ENCODE measurements around the gene MIOX.

Gene MIOX

DNA sequence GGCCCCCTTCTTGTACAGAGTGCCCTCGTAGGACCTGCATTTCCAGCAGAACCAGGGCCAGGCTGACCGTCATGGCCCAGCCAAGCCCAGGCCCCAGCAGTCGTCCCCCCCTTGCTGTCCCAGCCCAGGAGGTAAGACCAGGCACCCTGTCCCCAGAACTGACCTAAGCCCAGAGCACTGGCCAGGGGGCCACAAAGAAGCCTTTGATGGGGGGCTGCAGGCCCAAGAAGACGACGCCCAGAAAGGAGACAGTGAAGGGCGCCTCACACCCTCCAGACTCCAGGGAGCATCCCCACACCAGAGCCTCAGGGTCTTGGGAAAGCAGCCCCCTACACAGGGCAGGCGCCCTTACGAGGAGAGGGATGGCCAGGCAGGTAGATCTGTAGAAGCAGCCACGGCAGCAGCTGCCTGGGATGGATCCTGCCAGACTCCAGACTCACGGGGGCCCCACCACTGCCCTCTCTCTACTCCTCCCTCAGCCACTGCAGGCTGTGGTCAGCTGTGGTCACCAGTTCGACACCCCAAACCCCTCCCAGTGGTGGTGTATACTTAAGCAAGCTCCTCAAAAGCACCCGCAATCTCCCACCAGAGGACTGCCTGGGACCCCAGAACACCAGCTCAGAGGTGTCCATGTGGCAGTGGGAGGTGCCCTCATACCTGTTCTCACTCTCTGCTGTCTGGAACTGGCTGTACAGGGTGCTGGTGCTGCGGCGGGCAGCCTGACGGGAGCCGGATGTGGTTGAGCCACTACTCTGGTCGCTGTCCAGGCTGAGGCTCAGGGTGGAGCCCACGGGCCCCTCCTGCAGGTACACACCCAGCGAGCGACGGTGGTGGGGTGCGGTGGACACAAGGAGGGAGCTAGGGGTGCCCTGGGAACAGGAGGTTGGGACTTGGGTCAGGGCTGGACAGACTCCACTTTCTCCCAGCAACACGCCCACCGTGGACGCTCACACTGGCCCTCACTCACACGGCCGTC lies 38.8 kb upstream of the MIOX start:
- intact Hi-C loops (cut with DNase I): no loop called here
- no peak for DNase-seq

DNA sequence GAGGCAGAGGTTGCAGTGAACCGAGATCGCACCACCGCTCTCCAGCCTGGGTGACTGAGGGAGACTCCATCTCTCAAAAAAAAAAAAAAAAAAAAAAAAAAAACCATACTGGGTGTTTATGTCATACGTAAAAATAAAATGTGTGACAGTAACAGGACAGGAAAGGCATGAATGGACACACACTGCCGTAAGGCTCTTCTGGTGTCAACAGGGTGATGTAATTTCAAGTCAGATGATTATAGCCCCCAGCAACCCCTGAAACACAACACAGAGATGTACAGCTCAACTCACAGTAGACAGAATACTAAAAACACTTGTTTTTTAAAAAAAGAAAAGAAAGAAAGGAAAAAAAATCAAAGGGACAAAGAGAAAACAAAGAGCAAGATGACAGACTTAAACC lies 34.0 kb upstream of the MIOX start:
- intact Hi-C loops (cut with DNase I): no loop called here
- DNase-seq: no peak

DNA sequence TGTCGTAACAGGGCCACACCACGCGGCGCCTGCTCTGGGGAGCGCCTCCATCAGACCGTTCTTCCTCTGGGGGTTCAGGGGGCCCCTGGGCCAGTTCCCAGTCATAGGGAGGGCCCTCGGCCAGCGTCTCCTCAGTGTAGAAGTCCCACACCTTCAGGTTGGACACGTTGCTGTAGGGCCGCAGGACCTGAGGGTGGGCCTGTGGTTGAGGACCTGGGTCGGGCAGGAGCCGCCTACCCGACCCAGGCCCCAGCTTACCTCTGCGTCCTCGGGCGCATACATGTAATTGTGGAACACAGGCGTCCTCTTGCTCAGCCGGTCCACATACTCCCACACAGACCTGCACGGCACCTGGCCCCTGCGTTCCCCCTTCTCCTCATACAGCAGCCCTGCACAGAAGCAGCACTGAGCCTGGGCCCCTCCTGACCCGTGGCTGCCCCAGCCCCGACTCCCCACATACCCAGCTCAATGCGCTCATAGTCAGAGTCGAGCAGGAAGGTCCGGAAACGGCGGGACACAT lies 32.0 kb upstream of the MIOX start:
- intact Hi-C loops (cut with DNase I): no loop called here
- DNase-seq: no peak

DNA sequence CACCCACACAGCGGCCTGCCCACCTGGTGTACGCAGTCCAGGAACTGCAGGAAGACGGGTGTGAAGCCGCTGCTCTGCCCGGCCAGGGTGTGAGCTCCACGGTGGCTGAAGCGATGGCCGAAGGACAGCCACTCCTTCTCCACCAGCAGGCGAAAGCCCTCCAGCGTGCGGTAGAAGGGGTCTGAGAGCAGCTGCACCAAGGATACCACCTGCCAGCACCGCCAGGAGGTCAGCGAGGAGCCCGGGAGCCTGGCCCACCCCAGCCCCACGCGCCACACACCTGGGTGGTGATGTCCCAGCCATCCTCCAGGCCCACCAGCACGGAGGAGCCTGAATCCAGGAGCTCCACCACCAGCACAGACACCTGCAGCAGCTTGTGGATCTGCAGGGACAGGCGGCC lies 31.5 kb upstream of the MIOX start:
- no peak for DNase-seq
- intact Hi-C loops (cut with DNase I): no loop called here

DNA sequence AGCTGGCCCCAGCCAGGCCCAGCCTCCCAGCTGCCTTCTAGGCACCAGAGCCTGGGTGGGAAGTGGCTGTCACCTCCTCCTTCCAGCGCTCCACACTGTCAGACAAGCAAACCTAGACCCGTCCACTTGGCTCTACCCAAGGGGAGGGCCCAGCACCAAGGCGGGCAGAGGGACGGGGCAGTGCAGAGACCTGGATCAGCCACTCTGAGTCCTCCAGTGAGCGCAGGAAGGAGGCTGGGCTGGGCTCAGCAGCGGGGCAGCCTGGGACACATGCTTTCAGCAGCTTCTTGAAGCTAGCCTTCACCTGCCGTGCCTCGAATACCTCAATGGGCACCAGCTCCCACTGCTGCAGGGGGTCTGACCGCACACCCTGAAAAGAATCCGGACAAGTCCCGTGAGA lies 30.6 kb upstream of the MIOX start:
- intact Hi-C loops (cut with DNase I): no loop called here
- DNase-seq: no peak

DNA sequence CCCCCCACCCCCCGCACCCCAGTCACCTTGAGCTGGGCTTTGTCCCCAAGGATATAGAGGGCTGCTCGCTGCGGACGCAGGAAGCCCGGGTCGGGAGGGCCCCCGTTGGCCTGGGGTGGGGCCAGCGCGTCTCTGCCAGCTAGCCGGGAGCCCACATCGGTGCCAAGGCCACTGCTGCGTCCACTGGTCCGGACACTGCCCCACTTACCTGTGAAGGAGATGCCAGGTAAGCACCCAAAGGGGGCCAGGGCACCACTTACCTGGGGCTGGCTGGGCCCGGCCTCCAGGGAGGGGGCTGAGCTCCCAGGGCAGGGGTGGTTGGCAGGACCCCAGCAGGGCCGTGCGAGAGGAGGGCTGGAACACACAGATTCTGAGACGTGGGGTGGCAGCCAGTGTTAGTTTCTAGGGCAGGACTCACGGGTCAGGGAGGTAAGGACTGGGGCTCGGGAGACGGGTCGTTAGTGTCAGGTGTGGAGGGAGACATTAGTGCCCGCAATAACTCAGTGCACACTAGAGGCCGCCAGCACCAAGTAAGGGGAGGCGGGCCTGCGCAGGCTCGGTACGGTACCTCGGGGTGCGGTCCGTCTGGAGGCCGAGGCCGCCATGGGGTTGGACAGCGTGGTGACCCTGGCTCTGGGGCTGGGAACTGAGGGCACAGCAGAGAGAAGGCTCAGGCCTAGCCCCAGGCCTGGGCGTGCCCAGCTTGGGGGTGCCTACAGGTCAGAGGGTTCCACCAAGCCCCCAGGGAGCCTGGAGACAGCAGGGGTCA lies 30.0 kb upstream of the MIOX start:
- DNase-seq: no peak
- intact Hi-C loops (cut with DNase I): no loop called here

DNA sequence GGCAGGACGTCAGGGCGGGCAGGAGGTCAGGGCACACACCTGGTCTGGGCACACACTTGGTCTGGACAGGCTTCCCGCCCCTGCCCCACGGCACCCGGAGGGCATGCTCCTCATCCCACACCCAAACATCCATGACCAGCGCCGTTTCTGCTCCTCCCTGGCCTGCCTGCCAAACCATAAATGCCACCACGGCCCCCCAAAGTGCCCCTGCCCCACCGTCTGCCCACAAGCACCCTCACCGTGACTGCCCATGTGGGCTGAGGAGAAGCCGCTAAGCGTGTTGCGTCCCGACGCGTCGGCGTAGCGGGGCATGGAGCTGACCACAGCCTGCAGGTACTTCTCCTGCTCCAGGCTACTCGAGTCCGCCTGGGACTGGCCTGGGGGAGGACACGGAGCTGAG lies 27.6 kb upstream of the MIOX start:
- intact Hi-C loops (cut with DNase I): no loop called here
- no peak for DNase-seq

DNA sequence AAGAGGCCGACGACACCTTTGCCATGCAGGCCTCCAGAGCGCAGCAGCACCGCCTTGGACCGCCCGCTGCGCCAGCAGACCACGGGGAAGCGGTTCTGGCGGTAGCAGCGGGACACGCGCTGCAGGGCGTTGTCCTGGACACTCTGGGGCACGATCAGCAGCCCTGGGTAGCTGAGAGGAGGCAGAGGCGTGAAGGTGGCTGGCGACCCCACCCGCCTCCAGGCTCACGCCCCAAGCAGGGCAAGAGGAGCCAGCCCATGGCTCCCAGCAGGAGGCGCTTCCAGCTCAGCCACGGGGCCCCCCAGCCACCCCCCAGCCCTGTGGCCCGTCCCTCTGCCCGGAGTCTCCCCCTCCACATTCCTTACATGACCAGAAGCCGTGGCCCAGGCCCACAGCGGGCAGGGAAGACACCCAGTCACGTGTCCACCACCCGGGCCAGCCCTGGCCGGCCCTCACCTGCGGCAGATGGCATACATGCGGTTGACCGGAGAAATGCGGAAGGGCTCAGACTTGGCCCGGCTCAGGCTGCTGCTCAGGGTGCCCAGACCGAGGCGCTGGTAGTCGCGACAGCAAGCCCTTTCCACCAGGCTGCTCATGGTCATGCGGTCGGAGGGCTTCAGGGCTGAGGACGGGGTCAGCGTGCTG lies 27.0 kb upstream of the MIOX start:
- intact Hi-C loops (cut with DNase I): no loop called here
- no peak for DNase-seq

DNA sequence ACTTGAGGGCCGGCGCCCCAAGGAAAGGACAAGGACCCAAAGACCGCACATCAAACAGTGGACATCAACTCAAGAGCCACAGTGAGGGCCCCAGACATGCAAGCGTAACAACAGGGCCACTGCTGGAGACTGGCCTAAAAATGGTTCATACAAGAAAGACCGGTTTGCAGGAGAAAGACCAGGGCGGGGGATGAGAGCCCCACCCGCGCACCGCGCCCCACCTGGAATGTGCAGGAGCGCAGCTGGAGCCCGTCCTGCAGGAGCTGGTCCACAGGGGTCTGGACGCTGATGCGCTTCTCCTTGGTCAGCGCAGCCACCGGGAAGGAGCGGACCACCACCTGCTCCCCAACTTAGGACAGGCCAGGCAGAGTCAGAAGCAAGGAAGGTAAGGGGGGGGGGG lies 25.7 kb upstream of the MIOX start:
- intact Hi-C loops (cut with DNase I): no loop called here
- no peak for DNase-seq

DNA sequence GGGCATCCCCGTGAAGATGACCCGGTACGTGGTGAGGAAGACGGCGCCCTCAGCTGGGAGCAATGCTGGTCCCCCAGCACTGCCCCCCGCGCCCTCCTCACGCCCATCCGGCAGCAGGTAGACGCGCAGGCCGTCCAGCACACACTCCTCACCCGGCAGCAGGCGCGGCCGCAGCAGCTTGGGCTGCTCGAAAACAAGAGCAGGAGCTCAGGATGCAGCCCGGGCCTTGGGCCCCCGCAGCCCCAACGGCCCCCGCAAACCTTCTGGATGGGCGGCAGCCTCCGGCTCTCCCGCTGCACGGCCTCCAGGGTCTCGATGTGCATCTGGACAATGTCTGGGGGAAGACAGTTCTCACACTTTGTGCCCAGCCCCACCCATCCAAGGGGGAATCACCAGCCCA lies 25.1 kb upstream of the MIOX start:
- intact Hi-C loops (cut with DNase I): no loop called here

DNA sequence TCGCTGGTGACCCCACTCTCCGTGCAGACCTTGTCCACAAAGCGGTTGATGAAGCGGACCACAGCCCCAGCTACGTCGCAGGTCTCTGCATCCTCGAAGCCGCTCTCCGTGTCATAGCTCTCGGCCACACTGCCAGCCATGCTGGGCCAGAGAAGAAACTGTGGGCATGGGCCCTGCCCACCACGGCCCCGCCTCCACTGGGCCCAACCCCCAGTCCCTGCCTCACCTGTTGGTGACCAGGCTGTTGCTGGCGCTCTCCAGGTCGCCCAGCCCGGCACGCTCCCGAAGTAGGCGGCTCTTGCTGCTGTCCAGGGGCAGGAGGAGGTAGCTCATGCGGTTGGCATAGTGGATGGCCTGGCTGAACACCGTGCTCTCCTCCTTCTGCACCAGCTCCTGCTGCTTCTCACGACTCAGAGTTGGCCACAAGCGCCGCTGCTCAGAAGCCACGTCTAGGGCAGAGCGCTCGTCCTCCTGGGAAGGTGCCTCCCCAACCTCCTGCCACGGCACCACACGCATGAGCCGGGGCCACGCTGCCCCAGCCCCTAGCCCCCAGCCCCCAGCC lies 24.6 kb upstream of the MIOX start:
- DNase-seq: no peak
- intact Hi-C loops (cut with DNase I): no loop called here

More for the DNA sequence above, 25.1 kb upstream of the MIOX start:
- DNase-seq: no peak

DNA sequence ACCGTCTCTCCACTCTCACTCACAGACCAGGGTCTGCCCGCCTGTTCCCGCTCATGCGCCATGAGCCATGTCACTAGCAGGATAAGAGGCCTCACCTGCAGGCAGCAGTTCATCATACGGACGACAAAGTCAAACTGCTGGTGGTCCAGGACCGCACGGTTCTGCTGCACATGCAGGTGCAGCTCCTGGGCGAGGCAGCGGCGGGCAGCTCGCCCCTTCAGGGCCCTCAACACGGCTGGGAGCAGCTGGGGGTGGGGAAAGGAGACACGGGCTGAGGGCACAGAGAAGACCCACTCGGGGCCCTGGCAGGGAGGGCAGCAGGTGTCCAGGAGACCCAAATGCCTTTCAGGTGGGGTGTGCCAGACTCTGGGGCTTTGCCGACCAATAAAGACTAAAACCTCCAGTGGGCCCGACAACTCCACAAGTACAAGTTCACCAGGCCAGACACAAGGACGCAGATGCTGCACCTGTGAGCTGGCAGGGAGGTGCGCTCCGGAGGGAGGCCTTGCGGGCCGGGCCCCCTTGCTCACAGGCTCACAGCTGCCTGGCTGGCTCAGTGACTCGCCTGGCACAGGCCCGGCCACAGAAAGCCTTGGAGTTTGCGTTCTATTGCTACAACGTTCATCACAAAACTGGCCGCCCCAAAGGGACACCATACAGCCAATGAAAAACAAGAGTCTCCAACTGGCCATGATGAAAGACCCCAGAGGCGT lies 23.3 kb upstream of the MIOX start:
- intact Hi-C loops (cut with DNase I): no loop called here

DNA sequence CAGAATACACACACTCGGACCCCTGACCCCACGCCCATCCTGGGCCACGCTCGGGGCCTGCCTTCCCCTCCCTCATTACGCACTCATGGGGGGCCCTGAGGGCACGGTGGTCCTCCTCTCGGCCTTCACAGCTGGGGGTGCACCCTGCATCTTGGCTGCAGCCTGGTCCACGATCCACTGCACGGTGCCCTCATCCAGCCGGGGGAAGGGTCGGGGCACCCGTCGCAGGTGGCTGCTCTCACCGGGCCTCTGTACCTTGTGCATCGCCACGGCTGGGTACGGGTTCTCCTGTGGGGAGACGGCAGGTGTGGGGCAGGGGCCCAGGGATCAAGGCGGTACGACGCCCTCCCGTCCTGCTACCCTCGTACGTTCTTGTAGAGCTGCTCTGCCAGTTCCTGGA lies 22.2 kb upstream of the MIOX start:
- intact Hi-C loops (cut with DNase I): no loop called here
- no peak for DNase-seq

More for the DNA sequence above, 23.3 kb upstream of the MIOX start:
- DNase-seq: no peak

DNA sequence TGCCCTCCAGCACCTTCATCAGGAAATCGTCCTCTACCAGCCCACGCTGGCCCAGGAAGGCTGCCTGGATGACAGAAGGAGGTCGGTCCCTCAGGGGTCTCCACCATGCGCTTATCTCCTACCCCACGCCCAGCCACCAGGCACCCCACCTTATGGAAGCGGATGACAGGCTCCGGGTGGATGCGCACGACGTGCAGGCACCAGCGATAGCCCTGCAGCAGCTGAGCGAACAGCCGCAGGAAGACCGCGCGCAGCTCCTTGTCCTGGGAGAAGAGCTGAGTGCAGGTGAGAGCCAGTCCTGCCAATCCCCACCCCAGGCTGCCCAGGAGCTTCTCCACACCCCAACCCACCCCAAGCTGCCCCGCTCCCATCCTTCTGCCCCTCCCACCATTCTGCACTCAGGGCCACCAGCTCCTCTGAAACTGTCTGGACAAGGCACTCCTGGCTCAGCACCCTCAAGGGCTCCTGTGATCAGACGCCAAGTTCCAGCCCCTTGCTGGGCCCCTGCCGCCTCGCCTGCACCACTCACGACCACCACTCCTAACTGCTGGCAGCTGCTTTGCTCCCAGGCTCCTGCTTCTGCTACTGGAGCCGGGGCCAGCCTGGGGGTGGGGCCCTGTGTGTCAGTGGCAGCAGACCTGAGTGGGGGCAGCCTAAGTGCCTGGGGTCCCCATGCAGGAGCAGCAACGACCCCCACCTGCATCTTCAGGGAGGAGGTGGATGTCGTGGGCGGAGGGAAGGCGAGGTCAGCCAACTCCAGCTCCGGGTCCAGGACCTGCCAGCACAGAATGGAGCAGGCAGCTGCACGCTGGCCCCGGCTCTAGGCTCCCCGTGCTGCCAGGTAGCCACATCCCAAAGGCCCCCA lies 21.4 kb upstream of the MIOX start:
- intact Hi-C loops (cut with DNase I): no loop called here
- no peak for DNase-seq

DNA sequence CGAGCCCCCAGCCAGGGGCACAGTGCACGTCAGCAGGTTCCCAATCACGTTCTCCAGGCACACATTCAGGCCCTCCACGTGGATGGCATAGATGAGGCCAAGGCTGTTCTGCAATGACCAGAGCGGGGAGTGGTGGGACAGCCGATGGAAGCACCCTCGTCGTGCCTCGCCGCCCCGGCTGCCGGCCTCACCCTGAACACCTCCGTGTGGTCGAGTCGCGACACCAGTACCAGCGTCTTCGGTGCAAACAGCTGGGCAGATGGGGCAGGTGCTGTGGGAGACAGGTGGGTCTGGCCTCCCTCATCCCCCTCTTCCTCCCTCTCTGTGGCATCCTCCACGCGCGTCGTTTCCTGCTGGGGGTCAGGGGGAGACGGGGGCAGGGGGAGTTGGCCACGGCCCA lies 19.3 kb upstream of the MIOX start:
- intact Hi-C loops (cut with DNase I): no loop called here
- DNase-seq: no peak

DNA sequence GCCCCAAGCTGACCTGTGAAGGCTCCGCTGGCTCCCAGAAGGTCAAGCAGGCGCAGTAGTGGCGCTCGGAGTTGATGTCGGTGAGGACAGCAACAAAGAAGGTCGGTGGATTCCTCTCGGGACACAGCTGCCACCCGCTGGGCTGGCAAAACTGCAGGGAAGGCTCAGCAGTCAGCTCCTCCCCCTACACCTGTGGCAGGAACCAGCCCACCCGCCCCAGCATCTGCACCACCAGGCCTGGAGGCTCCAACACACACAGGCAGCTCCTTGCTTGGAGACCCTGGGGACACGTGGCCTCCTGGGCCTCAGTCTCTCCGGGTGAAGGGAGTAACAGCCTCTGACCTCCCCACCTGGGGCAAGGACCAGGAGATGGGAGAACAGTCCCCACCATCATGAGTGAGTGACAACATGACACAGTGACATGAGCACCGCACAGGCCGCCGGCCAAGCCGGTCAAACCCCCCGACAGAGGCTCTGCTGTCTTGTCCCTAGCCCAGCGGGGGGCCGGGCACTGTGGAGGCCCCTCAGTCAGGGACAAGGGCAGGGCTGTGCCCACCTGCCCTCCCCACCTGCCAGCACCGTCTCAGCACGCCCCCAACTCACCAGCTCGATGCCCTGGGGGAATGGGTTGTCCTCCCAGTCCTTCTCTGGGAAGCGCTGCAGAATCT lies 18.8 kb upstream of the MIOX start:
- intact Hi-C loops (cut with DNase I): no loop called here
- DNase-seq: no peak

DNA sequence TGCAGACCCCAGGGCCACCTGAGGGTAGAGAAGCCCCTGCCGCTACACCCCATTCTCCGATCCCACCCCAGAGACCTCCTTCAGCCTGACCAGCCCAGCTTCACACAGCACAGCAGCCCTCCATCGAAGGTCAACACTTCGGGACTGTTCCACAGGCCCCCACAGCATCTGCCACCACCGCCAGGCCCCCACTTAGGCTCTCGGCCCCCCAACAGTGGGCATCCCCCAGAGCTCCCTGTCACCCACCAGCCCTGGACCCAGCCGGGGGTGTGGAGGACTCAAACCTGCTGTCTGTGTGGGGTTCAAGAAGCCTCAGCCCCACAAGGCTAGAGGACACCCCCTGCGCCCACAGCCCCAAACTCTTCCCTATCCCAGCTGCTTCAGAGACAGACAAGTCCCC lies 18.0 kb upstream of the MIOX start:
- no peak for DNase-seq
- intact Hi-C loops (cut with DNase I): no loop called here
